ENCODE data around the gene CENPB. TPM values are rescaled to one million over a fixed set of nuclear protein-coding genes. Genes with fewer than 3 reads are reported as not detected.

Gene CENPB
- total RNA-seq, 1 donor from 2014 or later = 76.2 TPM

DNA sequence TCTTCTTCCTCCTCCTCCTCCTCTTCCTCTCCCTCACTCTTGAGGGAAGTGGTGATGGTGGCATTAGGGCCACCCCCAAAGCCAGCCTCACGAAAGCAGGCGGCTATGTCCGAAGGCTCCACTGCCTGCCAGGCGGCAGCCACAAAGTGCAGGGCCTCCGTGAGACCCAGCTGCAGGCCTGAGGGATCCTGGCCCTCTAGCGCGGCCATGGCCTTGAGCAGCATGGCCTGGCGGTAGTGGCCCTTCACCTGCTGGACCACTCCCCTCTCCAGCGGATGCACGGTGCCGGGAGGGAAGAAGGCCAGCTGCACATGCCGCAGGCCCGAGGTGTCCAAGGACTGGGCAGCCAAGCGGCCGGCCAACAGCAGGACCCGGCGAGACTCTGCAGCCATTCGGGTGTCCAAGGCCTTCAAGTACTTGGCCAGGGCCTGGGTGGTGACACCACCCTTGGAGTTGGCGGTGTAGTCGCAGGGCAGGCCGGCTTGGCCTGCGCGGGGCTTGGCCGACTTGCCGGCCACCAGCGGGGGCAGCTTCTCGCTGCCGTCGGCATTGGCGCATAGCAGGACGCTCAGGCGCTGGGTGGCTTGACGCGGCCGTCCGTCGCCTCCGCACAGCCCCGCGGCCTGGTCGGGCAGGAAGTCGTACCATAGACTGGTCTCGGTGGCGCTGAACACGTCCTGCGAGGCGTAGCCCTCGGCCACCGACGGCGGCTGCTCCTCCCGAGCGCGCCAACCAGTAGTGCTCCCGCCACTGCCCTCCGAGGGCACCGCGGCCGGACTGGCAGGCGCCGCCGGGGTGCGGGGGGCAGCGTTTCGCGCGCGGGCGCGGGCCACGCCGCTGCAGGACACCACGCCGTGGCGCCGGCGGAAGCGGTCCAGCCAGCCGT is 1.1 kb downstream of the CENPB start:
- H3K36me3 ChIP-seq = peaks cover 13% of the 10 kb centered on the region
- peak; percentile 63 for DNase-seq
- peaks cover 51% of the 10 kb centered on the region for H3K4me1 ChIP-seq
- peak overlapping the region; percentile 83 for H3K4me3 ChIP-seq
- H3K27ac ChIP-seq = peak overlapping the region; percentile 87
- peak; percentile 2 to 4 for ATAC-seq
- H3K27me3 ChIP-seq (ENCODE audit: low read depth) = no peaks in the 10 kb centered on the region
- intact Hi-C loops (cut with DNase I) = no loop called here
- no peaks in the 10 kb centered on the region for H3K9me3 ChIP-seq
- TF ChIP-seq, protein P1, sequence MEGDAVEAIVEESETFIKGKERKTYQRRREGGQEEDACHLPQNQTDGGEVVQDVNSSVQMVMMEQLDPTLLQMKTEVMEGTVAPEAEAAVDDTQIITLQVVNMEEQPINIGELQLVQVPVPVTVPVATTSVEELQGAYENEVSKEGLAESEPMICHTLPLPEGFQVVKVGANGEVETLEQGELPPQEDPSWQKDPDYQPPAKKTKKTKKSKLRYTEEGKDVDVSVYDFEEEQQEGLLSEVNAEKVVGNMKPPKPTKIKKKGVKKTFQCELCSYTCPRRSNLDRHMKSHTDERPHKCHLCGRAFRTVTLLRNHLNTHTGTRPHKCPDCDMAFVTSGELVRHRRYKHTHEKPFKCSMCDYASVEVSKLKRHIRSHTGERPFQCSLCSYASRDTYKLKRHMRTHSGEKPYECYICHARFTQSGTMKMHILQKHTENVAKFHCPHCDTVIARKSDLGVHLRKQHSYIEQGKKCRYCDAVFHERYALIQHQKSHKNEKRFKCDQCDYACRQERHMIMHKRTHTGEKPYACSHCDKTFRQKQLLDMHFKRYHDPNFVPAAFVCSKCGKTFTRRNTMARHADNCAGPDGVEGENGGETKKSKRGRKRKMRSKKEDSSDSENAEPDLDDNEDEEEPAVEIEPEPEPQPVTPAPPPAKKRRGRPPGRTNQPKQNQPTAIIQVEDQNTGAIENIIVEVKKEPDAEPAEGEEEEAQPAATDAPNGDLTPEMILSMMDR (IDR thresholded peaks at IDR 0.05) = no peak

DNA sequence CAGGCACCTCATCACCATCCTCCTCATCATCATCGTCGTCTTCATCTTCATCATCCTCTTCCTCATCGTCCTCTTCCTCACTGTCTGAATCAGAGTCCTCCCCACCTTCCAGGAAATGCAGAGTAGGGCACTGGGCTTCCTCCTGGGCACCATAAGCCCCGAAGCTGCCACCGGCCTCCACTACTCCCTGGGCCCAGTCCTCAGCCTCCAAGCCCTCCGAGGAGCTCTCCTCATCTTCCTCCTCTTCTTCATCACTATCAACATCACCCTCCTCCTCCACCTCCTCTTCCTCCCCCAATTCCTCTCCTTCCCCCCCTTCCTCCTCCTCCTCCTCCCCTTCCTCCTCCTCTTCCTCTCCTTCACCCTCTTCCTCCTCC is 1.7 kb downstream of the CENPB start:
- peak overlapping the region; percentile 83 for H3K4me3 ChIP-seq
- ATAC-seq = no peak
- no peak overlapping the region for H3K27ac ChIP-seq
- intact Hi-C loops (cut with DNase I) = no loop called here
- TF ChIP-seq, protein P1 (IDR thresholded peaks at IDR 0.05) = no peak
- H3K9me3 ChIP-seq = no peaks in the 10 kb centered on the region
- peaks cover 13% of the 10 kb centered on the region for H3K36me3 ChIP-seq
- H3K27me3 ChIP-seq (ENCODE audit: low read depth) = no peaks in the 10 kb centered on the region
- DNase-seq = no peak
- peaks cover 51% of the 10 kb centered on the region for H3K4me1 ChIP-seq

DNA sequence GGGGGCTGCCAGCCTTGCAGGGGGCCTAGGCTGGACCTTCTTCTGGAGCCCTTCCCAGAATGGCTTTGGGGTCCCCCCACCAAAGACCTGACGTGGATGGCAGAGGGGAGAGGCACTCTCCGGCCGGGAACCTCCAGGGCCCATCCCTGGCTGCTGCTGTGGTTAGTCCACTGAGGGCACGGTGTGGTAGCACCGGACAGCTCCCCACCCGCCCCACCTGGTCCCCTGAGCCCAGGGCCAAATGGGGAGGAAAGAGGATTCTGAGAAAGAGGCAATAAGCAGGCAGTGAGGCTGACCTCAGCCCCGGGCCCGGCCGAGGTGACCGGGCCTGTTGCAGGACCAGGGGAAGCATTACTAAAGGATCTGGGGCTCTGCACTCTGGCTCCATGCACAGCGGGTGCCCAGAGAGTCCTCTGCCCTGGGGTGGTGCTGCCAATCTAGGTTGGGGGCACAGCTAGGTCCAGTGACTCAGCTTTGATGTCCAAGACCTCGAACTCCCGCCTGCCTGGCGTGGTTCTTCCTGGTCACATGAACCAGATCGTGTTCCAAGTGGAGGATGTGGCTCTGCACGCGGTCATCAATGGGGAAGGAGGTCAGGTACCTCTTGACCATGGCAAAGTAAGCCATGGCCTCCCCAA is 2.2 kb downstream of the CENPB start:
- Histone ChIP-seq H3K36me3 (peaks cover 13% of the 10 kb centered on the region), H3K4me1 (peaks cover 51% of the 10 kb centered on the region), H3K27me3 (ENCODE audit: low read depth) (no peaks in the 10 kb centered on the region), H3K9me3 (no peaks in the 10 kb centered on the region), H3K4me3 (peak overlapping the region; percentile 83), H3K27ac (no peak overlapping the region)
- ATAC-seq (no peak), DNase-seq (peak; percentile 47)
- intact Hi-C loops (cut with DNase I) = no loop called here
- TF ChIP-seq, protein P1 (IDR thresholded peaks at IDR 0.05) = no peak

DNA sequence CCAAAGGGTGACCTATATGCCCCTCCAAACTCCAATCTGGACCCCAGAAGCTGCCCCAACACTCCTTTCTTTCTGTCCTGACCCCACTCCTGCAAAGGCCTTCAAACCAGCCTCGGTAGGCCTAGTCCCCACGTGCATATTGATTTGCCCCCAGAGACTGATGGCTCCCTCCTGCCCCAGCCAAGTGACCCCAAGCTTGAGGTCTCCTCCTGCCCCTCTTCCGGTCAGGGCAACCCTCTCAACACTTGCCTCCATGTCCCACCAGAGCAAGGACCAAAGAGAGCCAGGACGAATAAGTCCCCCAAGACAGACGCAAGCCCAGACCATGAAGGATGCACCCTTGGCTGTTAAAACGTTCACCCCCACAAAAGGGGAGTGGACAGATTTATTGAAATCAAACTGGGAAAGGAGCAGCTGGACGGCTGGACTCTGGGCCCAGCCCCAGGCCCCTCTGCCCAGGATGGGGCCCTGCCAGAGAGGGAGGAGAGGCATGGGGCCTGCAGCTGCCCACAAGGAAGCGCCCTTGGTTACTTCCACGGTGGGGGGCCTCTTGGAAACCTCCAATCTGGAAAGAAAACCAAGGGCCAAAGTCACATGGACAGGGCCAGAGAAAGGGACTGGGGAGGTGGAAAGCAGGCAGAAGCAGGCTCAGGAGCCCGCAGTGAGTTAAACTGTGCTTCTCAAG is 2.9 kb downstream of the CENPB start:
- Histone ChIP-seq H3K4me3 (peak overlapping the region; percentile 3), H3K9me3 (no peaks in the 10 kb centered on the region), H3K27ac (peak overlapping the region; percentile 18), H3K36me3 (peaks cover 13% of the 10 kb centered on the region), H3K4me1 (peaks cover 53% of the 10 kb centered on the region), H3K27me3 (ENCODE audit: low read depth) (peaks cover 3% of the 10 kb centered on the region)
- intact Hi-C loops (cut with DNase I) = no loop called here
- TF ChIP-seq, protein P1 (IDR thresholded peaks at IDR 0.05) = no peak
- DNase-seq (peak; percentile 28), ATAC-seq (no peak)

DNA sequence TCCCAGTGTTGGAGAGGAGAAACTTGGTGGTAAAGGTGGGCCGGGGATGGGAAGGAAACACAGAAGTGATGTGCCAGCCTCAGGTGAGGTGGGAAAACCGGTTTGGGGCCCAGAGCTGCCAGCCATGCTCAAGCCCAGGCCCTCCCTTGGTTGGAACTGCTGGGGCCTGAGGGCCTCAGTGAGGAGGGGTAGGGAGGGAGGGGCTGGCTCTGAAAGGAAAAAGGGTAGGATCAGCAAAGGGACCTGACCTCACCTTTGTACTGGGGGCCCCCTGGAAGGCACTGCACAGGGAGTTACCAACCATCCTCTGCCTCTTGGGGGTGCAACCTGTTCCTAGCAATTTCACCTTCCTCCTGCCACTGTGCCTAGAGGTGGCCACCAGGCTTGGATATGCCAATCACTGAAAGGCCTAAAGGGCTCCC is 3.5 kb downstream of the CENPB start:
- Histone ChIP-seq H3K9me3 (no peaks in the 10 kb centered on the region), H3K4me3 (no peak overlapping the region), H3K27me3 (ENCODE audit: low read depth) (peaks cover 7% of the 10 kb centered on the region), H3K36me3 (peaks cover 13% of the 10 kb centered on the region), H3K4me1 (peaks cover 56% of the 10 kb centered on the region), H3K27ac (peak overlapping the region; percentile 18)
- ATAC-seq = no peak
- TF ChIP-seq, protein P1 (IDR thresholded peaks at IDR 0.05) = no peak
- intact Hi-C loops (cut with DNase I) = no loop called here
- DNase-seq = peak; percentile 53

Data from lower lobe of right lung (tissue), 2 donors.